GM23338 (cell line): Measurements from ENCODE around the gene RFESD. TPM values are rescaled to one million over a fixed set of nuclear protein-coding genes. Genes with fewer than 3 reads are reported as not detected.

Experiments
- ATAC-seq: fragments of 200-7000 bp; cut with Tn5 transposase; 3 replicates; pipeline ENCODE4 v1.9.1; 2020
- DNase-seq: peaks from one replicate; pipeline ENCODE4 v3.0.0-alpha.2; 2015; ENCODE audit warnings: low spot score
- H2AFZ ChIP-seq: fragments of 200-600 bp; sonication (generic); 2 replicates; pipeline ENCODE4 v1.8.0; 2016; ENCODE audit warnings: antibody characterized with exemption, mild to moderate bottlenecking, moderate library complexity
- H3F3A ChIP-seq: fragments of 200-600 bp; sonication (generic); replicated peaks from 2 replicates; pipeline ENCODE4 v1.8.0; 2017; ENCODE audit warnings: antibody characterized with exemption, mixed run types, low read depth
- H3K27ac ChIP-seq: fragments of 200-600 bp; sonication (generic); 2 replicates; pipeline ENCODE4 v1.6.1; 2016; ENCODE audit warnings: low read depth
- H3K27me3 ChIP-seq: fragments of 200-600 bp; sonication (generic); 2 replicates; pipeline ENCODE4 v1.8.0; 2016; ENCODE audit warnings: mild to moderate bottlenecking, mixed run types, moderate library complexity; ENCODE audit not compliant: insufficient read depth
- H3K36me3 ChIP-seq: fragments of 200-600 bp; sonication (generic); 2 replicates; pipeline ENCODE4 v1.8.0; 2016; ENCODE audit warnings: mild to moderate bottlenecking; ENCODE audit not compliant: insufficient read depth
- H3K4me1 ChIP-seq: fragments of 200-600 bp; sonication (generic); 2 replicates; pipeline ENCODE4 v1.8.0; 2016; ENCODE audit warnings: mild to moderate bottlenecking, moderate library complexity; ENCODE audit not compliant: insufficient read depth
- H3K4me2 ChIP-seq: fragments of 200-600 bp; sonication (generic); 2 replicates; pipeline ENCODE4 v1.7.1; 2017; ENCODE audit warnings: mixed run types
- H3K4me3 ChIP-seq: fragments of 200-600 bp; sonication (generic); 2 replicates; pipeline ENCODE4 v1.6.1; 2016; ENCODE audit warnings: mixed run types
- H3K79me2 ChIP-seq: fragments of 200-600 bp; sonication (generic); replicated peaks from 2 replicates; pipeline ENCODE4 v1.8.0; 2017; ENCODE audit warnings: mild to moderate bottlenecking; ENCODE audit not compliant: insufficient read depth
- H3K9me2 ChIP-seq: fragments of 200-600 bp; sonication (generic); 2 replicates; pipeline ENCODE4 v1.8.0; 2017; ENCODE audit not compliant: insufficient read depth
- H4K20me1 ChIP-seq: fragments of 200-600 bp; sonication (generic); replicated peaks from 2 replicates; pipeline ENCODE4 v1.8.0; 2017; ENCODE audit warnings: mild to moderate bottlenecking; ENCODE audit not compliant: insufficient read depth
- H3K27ac Mint-ChIP-seq: 2 replicates; pipeline ENCODE4 v1.8.0; 2020; ENCODE audit warnings: inconsistent platforms, mild to moderate bottlenecking, moderate library complexity, mixed read lengths
- H3K27me3 Mint-ChIP-seq: 3 replicates; pipeline ENCODE4 v1.8.0; 2022; ENCODE audit warnings: low read depth, mild to moderate bottlenecking, moderate library complexity, mixed read lengths, inconsistent platforms; ENCODE audit not compliant: insufficient read depth, poor library complexity
- H3K36me3 Mint-ChIP-seq: 3 replicates; pipeline ENCODE4 v1.8.0; 2021; ENCODE audit warnings: low read depth, mild to moderate bottlenecking, inconsistent platforms, moderate library complexity, mixed read lengths
- H3K4me1 Mint-ChIP-seq: 3 replicates; pipeline ENCODE4 v1.8.0; 2020; ENCODE audit warnings: mild to moderate bottlenecking, inconsistent platforms, mixed read lengths
- H3K4me3 Mint-ChIP-seq: 3 replicates; pipeline ENCODE4 v1.8.0; 2021; ENCODE audit warnings: moderate library complexity, mild to moderate bottlenecking, inconsistent platforms, mixed read lengths
- H3K9me3 Mint-ChIP-seq: 3 replicates; pipeline ENCODE4 v1.8.0; 2020; ENCODE audit warnings: moderate library complexity, mild to moderate bottlenecking, inconsistent platforms, mixed read lengths
- CREB1 ChIP-seq: fragments of 250-450 bp; sonication (Bioruptor Pico); IDR thresholded peaks from 2 replicates; pipeline ENCODE4 v1.5.0; 2020; ENCODE audit warnings: low read depth, mild to moderate bottlenecking, moderate library complexity
- EZH2 ChIP-seq: fragments of 200-600 bp; sonication (generic); IDR thresholded peaks from one replicate; pipeline ENCODE4 v1.8.0; 2017; ENCODE audit warnings: antibody characterized with exemption, mild to moderate bottlenecking, low read depth; ENCODE audit not compliant: unreplicated experiment
- EZH2phosphoT487 ChIP-seq: fragments of 200-600 bp; sonication (generic); IDR thresholded peaks from one replicate; pipeline ENCODE4 v1.8.1; 2018; ENCODE audit warnings: antibody characterized with exemption; ENCODE audit not compliant: unreplicated experiment
- JUNB ChIP-seq: IDR thresholded peaks from one replicate; pipeline ENCODE4 v1.6.1; 2016; ENCODE audit warnings: antibody characterized with exemption; ENCODE audit not compliant: unreplicated experiment
- NANOG ChIP-seq: IDR thresholded peaks from 2 replicates; pipeline ENCODE4 v1.6.1; 2016; ENCODE audit warnings: antibody characterized with exemption, borderline replicate concordance
- POLR2AphosphoS5 ChIP-seq: IDR thresholded peaks from 2 replicates; pipeline ENCODE4 v1.6.1; 2016; ENCODE audit warnings: antibody characterized with exemption, low read depth
- STAT1 ChIP-seq: IDR thresholded peaks from one replicate; pipeline ENCODE4 v1.6.1; 2016; ENCODE audit warnings: antibody characterized with exemption; ENCODE audit not compliant: unreplicated experiment
- ZNF114 ChIP-seq: fragments of 250-450 bp; sonication (Bioruptor Pico); IDR thresholded peaks from 2 replicates; pipeline ENCODE4 v1.5.0; 2020; ENCODE audit warnings: mild to moderate bottlenecking, moderate library complexity
- ZNF331 ChIP-seq: fragments of 250-450 bp; sonication (Bioruptor Pico); IDR thresholded peaks from 2 replicates; pipeline ENCODE4 v1.5.0; 2020; ENCODE audit warnings: low read depth, mild to moderate bottlenecking, moderate library complexity
- polyA plus RNA-seq: library from polyadenylated mRNA; unstranded; fragments of >200 nt; fragmentation: Nextera tagmentation; extraction: Ambion mirVana; gene quantifications from 2 replicates; pipeline ENCODE4 v1.2.1, GENCODE V29; 2016
- total RNA-seq: library from RNA; depleted of rRNA; stranded (reverse); fragments of >200 nt; shearing (Covaris generic); gene quantifications from 2 replicates; pipeline ENCODE4 v1.2.3, GENCODE V29; 2014
- TF ChIP-seq, protein P1 (sequence below): IDR thresholded peaks from one replicate; pipeline ENCODE4 v1.6.1; 2018; ENCODE audit warnings: antibody characterized with exemption; ENCODE audit not compliant: unreplicated experiment
- TF ChIP-seq, protein P2 (sequence below): IDR thresholded peaks from 2 replicates; pipeline ENCODE4 v1.6.1; 2016; ENCODE audit warnings: antibody characterized with exemption
- TF ChIP-seq, protein P3 (sequence below): fragments of 250-450 bp; sonication (Bioruptor Pico); IDR thresholded peaks from 2 replicates; pipeline ENCODE4 v1.5.0; 2020; ENCODE audit warnings: mild to moderate bottlenecking, moderate library complexity
- TF ChIP-seq, protein P4 (sequence below), 2 experiments: fragments of 200-600 bp in 1 of 2; sonication (generic) in 1 of 2; conservative IDR thresholded peaks; 2 replicates each; pipeline versions ENCODE4 v1.5.1 to v1.6.1; 2016 to 2017; ENCODE audit warnings: antibody characterized with exemption in 2 of 2, low read depth in 2 of 2, mild to moderate bottlenecking in 2 of 2, moderate library complexity in 1 of 2

Gene RFESD
- total and polyA plus RNA-seq, 2 experiments from 2014 or later: 2.4 to 6.9 TPM

DNA sequence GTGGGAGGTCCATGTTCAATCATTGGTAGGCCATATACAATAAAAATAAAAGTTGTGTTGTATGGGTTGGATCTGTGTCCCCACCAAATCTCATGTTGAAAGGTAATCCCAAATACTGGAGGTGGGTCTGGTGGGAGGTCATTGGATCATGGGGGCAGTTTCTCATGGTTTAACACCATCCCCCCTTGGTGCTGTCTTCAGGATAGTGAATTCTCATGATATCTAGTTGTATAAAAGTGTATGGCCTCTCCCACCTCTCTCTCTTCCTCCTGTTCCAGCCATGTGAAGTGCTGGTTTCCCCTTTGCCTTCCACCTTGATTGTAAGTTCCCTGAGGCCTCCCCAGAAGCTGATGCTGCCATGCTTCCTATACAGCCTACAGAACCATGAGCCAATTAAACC, 21.1 kb downstream of the RFESD start (continued):
- TF ChIP-seq, protein P1, sequence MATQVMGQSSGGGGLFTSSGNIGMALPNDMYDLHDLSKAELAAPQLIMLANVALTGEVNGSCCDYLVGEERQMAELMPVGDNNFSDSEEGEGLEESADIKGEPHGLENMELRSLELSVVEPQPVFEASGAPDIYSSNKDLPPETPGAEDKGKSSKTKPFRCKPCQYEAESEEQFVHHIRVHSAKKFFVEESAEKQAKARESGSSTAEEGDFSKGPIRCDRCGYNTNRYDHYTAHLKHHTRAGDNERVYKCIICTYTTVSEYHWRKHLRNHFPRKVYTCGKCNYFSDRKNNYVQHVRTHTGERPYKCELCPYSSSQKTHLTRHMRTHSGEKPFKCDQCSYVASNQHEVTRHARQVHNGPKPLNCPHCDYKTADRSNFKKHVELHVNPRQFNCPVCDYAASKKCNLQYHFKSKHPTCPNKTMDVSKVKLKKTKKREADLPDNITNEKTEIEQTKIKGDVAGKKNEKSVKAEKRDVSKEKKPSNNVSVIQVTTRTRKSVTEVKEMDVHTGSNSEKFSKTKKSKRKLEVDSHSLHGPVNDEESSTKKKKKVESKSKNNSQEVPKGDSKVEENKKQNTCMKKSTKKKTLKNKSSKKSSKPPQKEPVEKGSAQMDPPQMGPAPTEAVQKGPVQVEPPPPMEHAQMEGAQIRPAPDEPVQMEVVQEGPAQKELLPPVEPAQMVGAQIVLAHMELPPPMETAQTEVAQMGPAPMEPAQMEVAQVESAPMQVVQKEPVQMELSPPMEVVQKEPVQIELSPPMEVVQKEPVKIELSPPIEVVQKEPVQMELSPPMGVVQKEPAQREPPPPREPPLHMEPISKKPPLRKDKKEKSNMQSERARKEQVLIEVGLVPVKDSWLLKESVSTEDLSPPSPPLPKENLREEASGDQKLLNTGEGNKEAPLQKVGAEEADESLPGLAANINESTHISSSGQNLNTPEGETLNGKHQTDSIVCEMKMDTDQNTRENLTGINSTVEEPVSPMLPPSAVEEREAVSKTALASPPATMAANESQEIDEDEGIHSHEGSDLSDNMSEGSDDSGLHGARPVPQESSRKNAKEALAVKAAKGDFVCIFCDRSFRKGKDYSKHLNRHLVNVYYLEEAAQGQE: no peak
- TF ChIP-seq ZNF331 (CRISPR knock-in tag) (no peak), EZH2 (no peak)

DNA sequence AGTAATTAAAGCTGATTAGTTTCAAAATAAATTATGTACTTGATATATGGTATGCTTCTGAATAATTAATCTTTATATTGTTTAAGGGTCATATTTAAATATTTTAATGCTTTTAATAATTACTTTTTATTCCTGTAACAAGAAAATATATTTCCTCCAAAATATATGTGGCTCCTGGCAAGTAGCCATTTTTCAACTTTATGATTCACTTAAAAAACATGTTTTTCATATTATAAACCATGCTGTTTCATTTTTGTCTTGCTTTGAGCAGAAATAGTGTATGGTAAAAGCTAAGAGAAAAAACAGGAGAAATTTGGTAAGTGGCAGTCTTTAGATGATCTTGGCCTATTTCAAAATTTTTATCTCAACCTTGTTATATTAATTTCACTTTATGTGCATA, 21.6 kb downstream of the RFESD start:
- no peaks in the 10 kb centered on the region for H4K20me1 ChIP-seq
- H3K36me3 ChIP-seq: no peaks in the 10 kb centered on the region
- H3K27me3 ChIP-seq: no peaks in the 10 kb centered on the region
- H3K4me1 ChIP-seq: no peaks in the 10 kb centered on the region
- no peaks in the 10 kb centered on the region for H3K9me2 ChIP-seq
- H3K27me3 Mint-ChIP-seq: no peaks in the 10 kb centered on the region
- H2AFZ ChIP-seq: no peak overlapping the region
- no peak overlapping the region for H3K27ac Mint-ChIP-seq
- no peaks in the 10 kb centered on the region for H3F3A ChIP-seq
- DNase-seq (no peak), ATAC-seq (no peak)
- H3K4me3 Mint-ChIP-seq: no peak overlapping the region
- no peaks in the 10 kb centered on the region for H3K36me3 Mint-ChIP-seq
- no peaks in the 10 kb centered on the region; the same call in 2 of the 3 replicates for H3K9me3 Mint-ChIP-seq
- no peaks in the 10 kb centered on the region for H3K79me2 ChIP-seq
- no peak overlapping the region for H3K4me3 ChIP-seq
- no peaks in the 10 kb centered on the region for H3K4me1 Mint-ChIP-seq
- H3K4me2 ChIP-seq: no peak overlapping the region
- no peak overlapping the region for H3K27ac ChIP-seq
- TF ChIP-seq NANOG (no peak), EZH2phosphoT487 (no peak), EZH2 (no peak), ZNF114 (CRISPR knock-in tag) (no peak), STAT1 (no peak), CREB1 (CRISPR knock-in tag) (no peak), JUNB (no peak), ZNF331 (CRISPR knock-in tag) (no peak), POLR2AphosphoS5 (no peak)
- TF ChIP-seq, protein P2, sequence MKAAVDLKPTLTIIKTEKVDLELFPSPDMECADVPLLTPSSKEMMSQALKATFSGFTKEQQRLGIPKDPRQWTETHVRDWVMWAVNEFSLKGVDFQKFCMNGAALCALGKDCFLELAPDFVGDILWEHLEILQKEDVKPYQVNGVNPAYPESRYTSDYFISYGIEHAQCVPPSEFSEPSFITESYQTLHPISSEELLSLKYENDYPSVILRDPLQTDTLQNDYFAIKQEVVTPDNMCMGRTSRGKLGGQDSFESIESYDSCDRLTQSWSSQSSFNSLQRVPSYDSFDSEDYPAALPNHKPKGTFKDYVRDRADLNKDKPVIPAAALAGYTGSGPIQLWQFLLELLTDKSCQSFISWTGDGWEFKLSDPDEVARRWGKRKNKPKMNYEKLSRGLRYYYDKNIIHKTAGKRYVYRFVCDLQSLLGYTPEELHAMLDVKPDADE: no peak
- TF ChIP-seq, protein P3, sequence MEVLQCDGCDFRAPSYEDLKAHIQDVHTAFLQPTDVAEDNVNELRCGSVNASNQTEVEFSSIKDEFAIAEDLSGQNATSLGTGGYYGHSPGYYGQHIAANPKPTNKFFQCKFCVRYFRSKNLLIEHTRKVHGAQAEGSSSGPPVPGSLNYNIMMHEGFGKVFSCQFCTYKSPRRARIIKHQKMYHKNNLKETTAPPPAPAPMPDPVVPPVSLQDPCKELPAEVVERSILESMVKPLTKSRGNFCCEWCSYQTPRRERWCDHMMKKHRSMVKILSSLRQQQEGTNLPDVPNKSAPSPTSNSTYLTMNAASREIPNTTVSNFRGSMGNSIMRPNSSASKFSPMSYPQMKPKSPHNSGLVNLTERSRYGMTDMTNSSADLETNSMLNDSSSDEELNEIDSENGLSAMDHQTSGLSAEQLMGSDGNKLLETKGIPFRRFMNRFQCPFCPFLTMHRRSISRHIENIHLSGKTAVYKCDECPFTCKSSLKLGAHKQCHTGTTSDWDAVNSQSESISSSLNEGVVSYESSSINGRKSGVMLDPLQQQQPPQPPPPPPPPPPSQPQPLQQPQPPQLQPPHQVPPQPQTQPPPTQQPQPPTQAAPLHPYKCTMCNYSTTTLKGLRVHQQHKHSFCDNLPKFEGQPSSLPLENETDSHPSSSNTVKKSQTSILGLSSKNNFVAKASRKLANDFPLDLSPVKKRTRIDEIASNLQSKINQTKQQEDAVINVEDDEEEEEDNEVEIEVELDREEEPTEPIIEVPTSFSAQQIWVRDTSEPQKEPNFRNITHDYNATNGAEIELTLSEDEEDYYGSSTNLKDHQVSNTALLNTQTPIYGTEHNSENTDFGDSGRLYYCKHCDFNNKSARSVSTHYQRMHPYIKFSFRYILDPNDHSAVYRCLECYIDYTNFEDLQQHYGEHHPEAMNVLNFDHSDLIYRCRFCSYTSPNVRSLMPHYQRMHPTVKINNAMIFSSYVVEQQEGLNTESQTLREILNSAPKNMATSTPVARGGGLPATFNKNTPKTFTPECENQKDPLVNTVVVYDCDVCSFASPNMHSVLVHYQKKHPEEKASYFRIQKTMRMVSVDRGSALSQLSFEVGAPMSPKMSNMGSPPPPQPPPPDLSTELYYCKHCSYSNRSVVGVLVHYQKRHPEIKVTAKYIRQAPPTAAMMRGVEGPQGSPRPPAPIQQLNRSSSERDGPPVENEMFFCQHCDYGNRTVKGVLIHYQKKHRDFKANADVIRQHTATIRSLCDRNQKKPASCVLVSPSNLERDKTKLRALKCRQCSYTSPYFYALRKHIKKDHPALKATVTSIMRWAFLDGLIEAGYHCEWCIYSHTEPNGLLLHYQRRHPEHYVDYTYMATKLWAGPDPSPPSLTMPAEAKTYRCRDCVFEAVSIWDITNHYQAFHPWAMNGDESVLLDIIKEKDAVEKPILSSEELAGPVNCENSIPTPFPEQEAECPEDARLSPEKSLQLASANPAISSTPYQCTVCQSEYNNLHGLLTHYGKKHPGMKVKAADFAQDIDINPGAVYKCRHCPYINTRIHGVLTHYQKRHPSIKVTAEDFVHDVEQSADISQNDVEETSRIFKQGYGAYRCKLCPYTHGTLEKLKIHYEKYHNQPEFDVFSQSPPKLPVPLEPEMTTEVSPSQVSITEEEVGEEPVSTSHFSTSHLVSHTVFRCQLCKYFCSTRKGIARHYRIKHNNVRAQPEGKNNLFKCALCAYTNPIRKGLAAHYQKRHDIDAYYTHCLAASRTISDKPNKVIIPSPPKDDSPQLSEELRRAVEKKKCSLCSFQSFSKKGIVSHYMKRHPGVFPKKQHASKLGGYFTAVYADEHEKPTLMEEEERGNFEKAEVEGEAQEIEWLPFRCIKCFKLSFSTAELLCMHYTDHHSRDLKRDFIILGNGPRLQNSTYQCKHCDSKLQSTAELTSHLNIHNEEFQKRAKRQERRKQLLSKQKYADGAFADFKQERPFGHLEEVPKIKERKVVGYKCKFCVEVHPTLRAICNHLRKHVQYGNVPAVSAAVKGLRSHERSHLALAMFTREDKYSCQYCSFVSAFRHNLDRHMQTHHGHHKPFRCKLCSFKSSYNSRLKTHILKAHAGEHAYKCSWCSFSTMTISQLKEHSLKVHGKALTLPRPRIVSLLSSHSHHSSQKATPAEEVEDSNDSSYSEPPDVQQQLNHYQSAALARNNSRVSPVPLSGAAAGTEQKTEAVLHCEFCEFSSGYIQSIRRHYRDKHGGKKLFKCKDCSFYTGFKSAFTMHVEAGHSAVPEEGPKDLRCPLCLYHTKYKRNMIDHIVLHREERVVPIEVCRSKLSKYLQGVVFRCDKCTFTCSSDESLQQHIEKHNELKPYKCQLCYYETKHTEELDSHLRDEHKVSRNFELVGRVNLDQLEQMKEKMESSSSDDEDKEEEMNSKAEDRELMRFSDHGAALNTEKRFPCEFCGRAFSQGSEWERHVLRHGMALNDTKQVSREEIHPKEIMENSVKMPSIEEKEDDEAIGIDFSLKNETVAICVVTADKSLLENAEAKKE: no peak
- TF ChIP-seq, protein P4, sequence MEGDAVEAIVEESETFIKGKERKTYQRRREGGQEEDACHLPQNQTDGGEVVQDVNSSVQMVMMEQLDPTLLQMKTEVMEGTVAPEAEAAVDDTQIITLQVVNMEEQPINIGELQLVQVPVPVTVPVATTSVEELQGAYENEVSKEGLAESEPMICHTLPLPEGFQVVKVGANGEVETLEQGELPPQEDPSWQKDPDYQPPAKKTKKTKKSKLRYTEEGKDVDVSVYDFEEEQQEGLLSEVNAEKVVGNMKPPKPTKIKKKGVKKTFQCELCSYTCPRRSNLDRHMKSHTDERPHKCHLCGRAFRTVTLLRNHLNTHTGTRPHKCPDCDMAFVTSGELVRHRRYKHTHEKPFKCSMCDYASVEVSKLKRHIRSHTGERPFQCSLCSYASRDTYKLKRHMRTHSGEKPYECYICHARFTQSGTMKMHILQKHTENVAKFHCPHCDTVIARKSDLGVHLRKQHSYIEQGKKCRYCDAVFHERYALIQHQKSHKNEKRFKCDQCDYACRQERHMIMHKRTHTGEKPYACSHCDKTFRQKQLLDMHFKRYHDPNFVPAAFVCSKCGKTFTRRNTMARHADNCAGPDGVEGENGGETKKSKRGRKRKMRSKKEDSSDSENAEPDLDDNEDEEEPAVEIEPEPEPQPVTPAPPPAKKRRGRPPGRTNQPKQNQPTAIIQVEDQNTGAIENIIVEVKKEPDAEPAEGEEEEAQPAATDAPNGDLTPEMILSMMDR (conservative IDR thresholded peaks at IDR 0.05; ENCODE audit: low read depth in 2 of 2): no peak
